Activated naive CD8-positive, alpha-beta T cell (primary cell): ENCODE results near the gene PES1.

Source experiments
- H3K27ac Mint-ChIP-seq: one replicate; pipeline ENCODE4 v1.8.0; 2021; ENCODE audit warnings: mixed read lengths
- H3K27me3 Mint-ChIP-seq: one replicate; pipeline ENCODE4 v1.8.0; 2021; ENCODE audit warnings: mixed read lengths
- H3K36me3 Mint-ChIP-seq: one replicate; pipeline ENCODE4 v1.8.0; 2021; ENCODE audit warnings: mixed read lengths
- H3K4me1 Mint-ChIP-seq: one replicate; pipeline ENCODE4 v1.8.0; 2021; ENCODE audit warnings: low read depth, mixed read lengths
- H3K4me3 Mint-ChIP-seq: one replicate; pipeline ENCODE4 v1.8.0; 2021; ENCODE audit warnings: mild to moderate bottlenecking, mixed read lengths
- H3K9me3 Mint-ChIP-seq: one replicate; pipeline ENCODE4 v1.8.0; 2021; ENCODE audit warnings: low read depth, mixed read lengths

Gene PES1

DNA sequence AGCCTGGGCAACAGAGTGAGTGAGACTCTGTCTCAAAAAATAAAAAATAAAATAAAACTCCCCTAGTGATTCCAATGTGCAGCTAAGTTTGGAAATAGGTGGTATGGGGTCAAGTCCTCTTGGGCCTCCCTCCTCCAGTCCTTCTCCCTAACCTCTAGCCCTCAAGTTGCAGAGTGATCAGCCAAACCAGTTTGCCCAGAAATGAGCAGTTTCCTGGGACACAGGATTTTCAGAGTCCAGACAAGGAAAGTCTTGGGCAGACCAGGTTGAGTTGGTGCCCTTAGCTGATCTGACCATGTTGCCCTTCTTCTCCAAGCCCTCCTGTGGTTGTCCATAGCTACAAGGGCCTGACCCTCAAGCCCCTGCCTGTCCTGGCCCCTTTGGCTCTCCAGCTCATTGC, 23.2 kb upstream of the PES1 start:
- Mint-ChIP-seq H3K27me3 (peaks cover 1% of the 10 kb centered on the region), H3K4me3 (no peak overlapping the region), H3K27ac (no peak overlapping the region), H3K4me1 (no peaks in the 10 kb centered on the region), H3K9me3 (no peaks in the 10 kb centered on the region), H3K36me3 (no peaks in the 10 kb centered on the region)

DNA sequence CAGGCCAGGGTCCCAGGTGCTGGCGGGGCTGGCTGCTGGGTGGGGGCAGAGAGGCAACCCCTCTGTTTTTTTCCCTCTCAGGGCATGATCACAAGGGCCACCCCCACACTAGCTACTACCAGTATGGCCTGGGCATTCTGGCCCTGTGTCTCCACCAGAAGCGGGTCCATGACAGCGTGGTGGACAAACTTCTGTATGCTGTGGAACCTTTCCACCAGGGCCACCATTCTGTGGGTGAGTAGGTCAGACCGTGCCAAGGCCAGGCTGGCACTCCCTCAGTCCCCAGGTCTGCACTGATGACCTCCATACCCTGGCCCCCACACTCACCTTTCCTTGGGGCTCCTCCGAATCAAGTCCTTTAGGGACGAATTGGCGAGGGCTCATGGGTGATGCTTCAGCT, 22.6 kb upstream of the PES1 start:
- Mint-ChIP-seq H3K9me3 (no peaks in the 10 kb centered on the region), H3K4me1 (no peaks in the 10 kb centered on the region), H3K36me3 (no peaks in the 10 kb centered on the region), H3K4me3 (no peak overlapping the region), H3K27ac (no peak overlapping the region), H3K27me3 (peaks cover 1% of the 10 kb centered on the region)

DNA sequence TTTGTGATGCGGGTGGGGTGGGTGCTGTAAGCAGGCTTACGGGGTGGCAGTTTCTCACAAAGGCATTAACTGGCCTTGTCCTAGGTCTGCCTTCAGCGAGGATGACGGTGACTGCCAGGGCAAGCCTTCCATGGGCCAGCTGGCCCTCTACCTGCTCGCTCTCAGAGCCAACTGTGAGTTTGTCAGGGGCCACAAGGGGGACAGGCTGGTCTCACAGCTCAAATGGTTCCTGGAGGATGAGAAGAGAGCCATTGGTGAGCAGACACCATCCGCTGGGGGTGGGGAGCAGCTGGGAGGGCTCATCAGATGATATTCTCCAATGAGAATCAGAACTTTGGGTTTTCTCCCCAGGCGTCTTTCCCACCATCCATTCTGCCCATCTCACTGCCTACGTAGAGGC, 21.1 kb upstream of the PES1 start:
- H3K4me1 Mint-ChIP-seq, result peaks cover 3% of the 10 kb centered on the region
- H3K27ac Mint-ChIP-seq, result no peak overlapping the region
- no peak overlapping the region for H3K4me3 Mint-ChIP-seq

DNA sequence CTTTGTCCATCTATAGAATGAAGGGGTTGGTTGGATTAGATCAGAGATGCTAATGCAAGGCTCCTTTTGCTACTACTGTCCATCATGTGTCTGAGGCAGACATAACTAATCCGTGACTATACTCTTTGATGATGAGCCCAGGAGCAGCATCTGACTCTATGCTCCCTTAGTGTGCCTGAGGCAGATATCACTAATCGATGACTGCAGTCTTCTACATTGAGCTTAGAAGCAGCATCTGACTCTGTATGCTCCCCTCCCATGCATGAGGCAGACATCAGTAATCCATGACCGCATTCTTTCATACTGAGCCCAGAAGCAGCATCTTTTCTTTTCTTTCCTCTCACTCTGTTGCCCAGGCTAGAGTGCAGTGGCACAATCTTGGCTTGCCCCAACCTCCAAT, 19.5 kb upstream of the PES1 start:
- Mint-ChIP-seq H3K9me3 (no peaks in the 10 kb centered on the region), H3K4me3 (no peak overlapping the region), H3K27ac (no peak overlapping the region), H3K36me3 (no peaks in the 10 kb centered on the region), H3K27me3 (peaks cover 1% of the 10 kb centered on the region), H3K4me1 (peaks cover 13% of the 10 kb centered on the region)

More for the DNA sequence above, 21.1 kb upstream of the PES1 start:
- Mint-ChIP-seq H3K36me3 (no peaks in the 10 kb centered on the region), H3K9me3 (no peaks in the 10 kb centered on the region), H3K27me3 (peaks cover 1% of the 10 kb centered on the region)

DNA sequence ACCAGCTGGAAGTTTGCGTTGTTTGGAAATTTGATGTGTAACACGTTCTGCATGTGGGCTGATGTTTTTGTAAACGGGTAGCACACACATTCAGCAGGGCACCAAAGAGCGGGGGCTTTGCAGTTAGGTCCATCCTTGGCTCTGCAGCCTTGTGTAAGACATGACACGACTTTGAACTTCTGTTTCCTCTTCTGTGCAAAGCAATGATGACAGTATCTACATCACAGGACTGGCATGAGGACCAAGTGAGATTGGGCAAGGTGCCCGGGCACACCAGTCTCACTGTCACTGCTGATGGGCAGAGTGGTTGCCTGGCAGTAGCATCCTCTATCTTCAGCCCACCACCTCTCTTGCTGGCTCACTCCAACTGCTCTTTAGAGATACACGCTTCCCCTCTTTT, 18.6 kb upstream of the PES1 start:
- Mint-ChIP-seq H3K4me1 (peaks cover 20% of the 10 kb centered on the region), H3K36me3 (no peaks in the 10 kb centered on the region)

DNA sequence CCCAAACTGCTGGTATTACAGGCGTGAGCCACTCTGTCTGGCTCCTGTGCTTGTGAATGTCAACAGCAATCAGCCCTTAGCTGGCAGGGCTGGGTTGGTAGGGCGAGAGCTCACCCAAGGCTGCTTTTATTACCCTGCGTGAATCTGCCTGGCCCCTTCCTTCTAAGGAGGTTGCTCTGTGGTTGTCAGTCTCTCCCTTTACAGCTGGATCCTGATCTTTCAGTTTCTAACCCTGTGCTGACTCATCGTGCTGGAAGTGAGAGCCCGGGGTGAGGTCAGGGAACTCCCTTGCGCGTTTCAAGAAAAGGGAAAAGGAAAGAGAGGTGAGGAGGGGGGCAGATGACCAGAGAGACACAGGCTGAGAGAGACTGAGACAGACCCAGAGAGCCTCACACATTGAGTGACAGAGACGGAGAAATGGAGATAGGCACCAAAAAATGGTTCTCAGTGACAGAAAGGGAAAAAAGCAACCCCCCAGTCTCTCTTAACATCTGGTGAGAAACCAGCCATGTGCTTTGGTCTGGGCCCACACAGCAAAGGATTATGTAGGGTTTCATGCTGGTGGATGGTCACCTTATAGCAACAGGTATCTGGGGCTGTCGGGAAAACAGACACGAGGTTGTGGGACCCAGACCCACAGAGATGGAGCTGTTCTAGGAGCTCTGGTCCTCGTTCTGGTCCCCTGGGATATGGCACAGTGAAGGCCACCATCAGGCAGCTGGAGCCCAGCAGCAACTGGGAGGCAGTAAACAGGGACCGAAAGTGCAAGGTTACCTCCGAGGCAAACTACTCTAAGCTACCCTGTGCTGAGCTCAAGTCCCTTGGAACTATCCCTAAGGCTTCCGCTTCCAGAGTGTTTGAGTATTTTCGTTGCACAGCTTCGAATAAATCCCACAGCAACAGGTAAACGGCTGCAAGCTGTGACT, 17.8 kb upstream of the PES1 start:
- Mint-ChIP-seq H3K9me3 (no peaks in the 10 kb centered on the region), H3K36me3 (no peaks in the 10 kb centered on the region), H3K4me3 (no peak overlapping the region), H3K27ac (no peak overlapping the region), H3K4me1 (peaks cover 20% of the 10 kb centered on the region), H3K27me3 (peaks cover 1% of the 10 kb centered on the region)

More for the DNA sequence above, 18.6 kb upstream of the PES1 start:
- Mint-ChIP-seq H3K27me3 (peaks cover 1% of the 10 kb centered on the region), H3K4me3 (no peak overlapping the region), H3K27ac (no peak overlapping the region), H3K9me3 (no peaks in the 10 kb centered on the region)

DNA sequence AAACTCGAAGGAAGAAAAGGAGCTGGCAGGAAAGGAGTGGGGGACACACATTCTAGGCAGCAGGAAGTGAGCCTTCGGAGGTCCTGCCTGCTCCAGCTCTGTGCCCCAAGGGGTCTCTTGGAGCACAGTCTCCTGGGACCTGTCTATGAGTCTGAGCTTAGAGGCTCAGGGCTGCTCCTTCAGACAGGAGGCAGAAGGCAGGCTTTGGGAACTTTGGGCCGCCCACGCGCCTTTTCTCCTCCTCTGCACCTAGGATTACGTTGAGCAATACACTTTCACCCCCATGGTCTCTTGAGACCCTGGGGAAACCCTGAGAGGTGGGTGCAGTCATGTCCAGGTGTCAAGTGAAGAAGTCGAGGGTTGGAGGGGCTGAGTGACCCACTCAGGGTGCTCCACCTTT, 16.2 kb upstream of the PES1 start:
- H3K9me3 Mint-ChIP-seq, result no peaks in the 10 kb centered on the region
- peaks cover 20% of the 10 kb centered on the region for H3K4me1 Mint-ChIP-seq
- H3K4me3 Mint-ChIP-seq, result no peak overlapping the region
- H3K27ac Mint-ChIP-seq, result no peak overlapping the region
- H3K27me3 Mint-ChIP-seq, result no peaks in the 10 kb centered on the region
- no peaks in the 10 kb centered on the region for H3K36me3 Mint-ChIP-seq

DNA sequence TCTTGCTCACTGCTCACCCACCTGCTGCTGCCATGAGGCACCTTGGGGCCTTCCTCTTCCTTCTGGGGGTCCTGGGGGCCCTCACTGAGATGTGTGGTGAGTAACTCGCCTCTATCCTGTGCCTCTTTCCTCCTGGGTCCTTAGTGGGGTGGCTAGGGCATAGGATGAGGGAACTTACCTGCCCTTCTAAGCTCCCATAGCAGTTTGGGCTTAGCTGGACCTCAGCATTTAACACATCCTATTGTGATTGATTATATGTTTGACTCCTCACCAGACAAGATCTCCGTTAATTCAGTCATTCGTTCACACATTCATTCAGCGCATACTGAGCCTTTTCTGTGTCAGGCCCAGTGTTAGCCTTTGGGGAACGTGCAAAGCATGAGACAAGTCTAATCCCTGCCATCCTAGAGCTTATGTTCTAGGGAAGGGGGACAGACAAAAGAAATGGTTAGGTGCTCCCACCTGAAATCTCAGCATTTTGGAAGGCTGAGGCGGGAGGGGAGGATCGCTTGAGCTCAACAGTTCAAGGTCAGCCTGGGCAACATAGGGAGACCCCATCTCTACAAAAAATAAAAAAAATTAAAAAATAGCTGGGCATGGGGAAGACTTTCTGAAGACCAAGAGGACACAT, 15.7 kb upstream of the PES1 start:
- Mint-ChIP-seq H3K4me1 (peaks cover 20% of the 10 kb centered on the region), H3K9me3 (no peaks in the 10 kb centered on the region), H3K27ac (no peak overlapping the region), H3K4me3 (peak overlapping the region; percentile 82), H3K36me3 (no peaks in the 10 kb centered on the region), H3K27me3 (no peaks in the 10 kb centered on the region)

DNA sequence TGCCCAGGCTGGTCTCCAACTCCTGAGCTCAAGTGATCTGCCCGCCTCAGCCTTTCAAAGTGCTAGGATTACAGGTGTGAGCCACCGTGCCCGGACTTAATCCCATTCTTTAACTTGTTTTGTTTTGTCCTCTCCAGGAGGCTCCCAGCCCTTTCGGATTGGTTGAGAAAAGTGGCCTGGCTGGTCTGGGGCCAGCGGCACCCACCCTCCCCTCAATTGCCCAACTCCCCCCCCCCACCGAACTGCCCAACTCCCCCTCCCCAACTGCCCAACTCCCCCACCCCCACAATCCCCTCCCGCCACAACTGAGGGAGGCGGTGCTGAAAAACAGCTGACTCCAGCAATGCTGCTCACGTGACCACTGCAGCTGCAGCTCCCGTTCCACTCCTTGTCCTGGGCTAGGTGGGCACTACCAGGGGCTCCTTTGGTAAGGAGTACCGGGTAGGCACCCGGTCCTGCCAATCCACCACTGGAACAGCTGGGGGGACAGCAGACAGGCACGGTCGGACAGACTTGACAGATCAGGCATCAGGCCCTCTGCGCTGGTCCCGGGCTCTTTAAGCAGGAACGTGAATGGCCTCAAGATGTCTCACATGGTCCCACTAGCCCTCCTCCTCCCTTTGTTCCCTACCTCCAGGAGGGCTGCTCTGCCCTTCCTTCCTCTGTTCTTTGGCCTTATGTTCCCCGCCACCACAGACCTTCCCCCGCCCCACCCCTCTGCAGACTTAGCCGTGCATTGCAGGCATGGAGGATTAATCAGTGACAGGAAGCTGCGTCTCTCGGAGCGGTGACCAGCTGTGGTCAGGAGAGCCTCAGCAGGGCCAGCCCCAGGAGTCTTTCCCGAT, 15.0 kb upstream of the PES1 start, which contains the start of gene TCN2:
TCN2 (plus strand) TSS at position 720 of the 845 bp plus-strand sequence. CDS start 158 bp downstream, outside the sequence.
- Mint-ChIP-seq H3K36me3 (no peaks in the 10 kb centered on the region), H3K4me1 (peaks cover 21% of the 10 kb centered on the region), H3K27ac (no peak within 1 kb of the TSS), H3K4me3 (peak within 1 kb of the TSS; percentile 82), H3K9me3 (no peaks in the 10 kb centered on the region), H3K27me3 (no peaks in the 10 kb centered on the region)

DNA sequence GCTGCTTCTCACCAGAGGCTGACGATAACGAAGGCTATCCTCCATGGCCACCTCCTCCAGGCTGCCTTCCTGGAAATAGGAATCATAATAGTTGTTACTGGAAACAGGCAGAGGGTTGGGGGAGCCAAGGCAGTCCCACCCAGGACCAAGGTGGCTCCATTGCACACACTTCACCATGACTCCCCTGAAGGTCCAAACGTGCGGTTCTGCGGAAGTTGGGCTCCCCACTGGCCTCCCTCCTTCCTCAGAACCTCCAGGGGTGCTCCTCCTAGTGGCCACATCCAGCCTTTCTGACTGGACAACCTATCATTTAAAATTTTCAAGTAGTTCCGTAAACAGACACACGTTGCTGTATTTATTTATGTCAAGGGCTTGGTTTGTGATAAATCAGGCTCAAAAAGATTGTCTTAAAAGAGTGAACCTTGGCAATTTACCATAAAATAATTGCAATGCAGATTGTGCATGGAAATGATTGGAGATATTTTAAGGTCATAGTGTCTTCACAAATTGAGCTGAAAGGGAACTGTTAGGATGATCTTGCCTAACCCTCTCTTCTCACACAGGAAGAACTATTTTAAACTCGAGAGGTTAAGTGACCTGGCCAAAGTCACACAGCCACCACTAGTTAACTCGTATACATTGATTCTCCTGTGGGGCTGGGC, 13.9 kb upstream of the PES1 start:
- Mint-ChIP-seq H3K4me1 (peaks cover 21% of the 10 kb centered on the region), H3K36me3 (no peaks in the 10 kb centered on the region), H3K4me3 (peak overlapping the region; percentile 70), H3K27ac (no peak overlapping the region), H3K27me3 (no peaks in the 10 kb centered on the region), H3K9me3 (no peaks in the 10 kb centered on the region)

DNA sequence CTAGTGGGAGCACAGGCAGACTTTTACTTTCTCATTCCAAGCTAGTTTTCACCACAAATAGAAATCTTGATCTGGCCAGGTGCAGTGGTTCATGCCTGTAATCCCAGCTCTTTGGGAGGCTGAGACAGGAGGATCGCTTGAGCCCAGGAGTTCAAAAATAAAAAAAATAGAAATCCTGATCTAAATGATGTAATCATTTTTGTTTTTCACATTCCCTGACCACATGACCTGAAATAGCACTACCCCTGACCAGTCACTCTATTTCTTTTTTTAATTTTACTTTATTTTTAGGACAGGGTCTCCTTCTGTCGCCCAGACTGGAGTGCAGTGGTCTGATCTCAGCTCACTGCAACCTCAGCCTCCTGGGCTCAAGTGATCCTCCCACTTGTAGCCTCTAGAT, 13.0 kb upstream of the PES1 start:
- H3K27me3 Mint-ChIP-seq, result no peaks in the 10 kb centered on the region
- no peaks in the 10 kb centered on the region for H3K36me3 Mint-ChIP-seq
- H3K9me3 Mint-ChIP-seq, result no peaks in the 10 kb centered on the region
- no peak overlapping the region for H3K27ac Mint-ChIP-seq
- no peak overlapping the region for H3K4me3 Mint-ChIP-seq
- H3K4me1 Mint-ChIP-seq, result peaks cover 21% of the 10 kb centered on the region

DNA sequence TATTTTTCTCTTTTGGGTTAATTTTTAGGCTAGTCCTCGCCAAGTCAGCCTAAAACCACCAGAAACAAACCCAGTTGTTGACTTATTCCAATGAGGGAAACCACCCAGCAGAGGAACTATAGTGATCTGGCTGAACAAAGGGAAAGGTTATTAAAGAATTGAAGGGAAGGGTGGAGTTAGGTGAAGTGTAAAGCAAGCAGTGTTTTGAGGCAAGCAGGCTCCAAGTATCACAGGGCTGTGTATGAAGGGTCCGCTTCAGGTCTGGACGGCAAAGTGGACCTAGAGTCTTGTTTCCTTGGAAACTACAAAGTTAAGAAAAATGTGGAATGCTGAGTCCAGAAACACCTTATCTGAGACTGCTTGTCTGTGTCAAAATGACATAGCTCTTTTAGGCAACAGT, 12.1 kb upstream of the PES1 start:
- Mint-ChIP-seq H3K9me3 (no peaks in the 10 kb centered on the region), H3K4me1 (peaks cover 19% of the 10 kb centered on the region), H3K27ac (no peak overlapping the region), H3K27me3 (no peaks in the 10 kb centered on the region), H3K4me3 (no peak overlapping the region), H3K36me3 (no peaks in the 10 kb centered on the region)

DNA sequence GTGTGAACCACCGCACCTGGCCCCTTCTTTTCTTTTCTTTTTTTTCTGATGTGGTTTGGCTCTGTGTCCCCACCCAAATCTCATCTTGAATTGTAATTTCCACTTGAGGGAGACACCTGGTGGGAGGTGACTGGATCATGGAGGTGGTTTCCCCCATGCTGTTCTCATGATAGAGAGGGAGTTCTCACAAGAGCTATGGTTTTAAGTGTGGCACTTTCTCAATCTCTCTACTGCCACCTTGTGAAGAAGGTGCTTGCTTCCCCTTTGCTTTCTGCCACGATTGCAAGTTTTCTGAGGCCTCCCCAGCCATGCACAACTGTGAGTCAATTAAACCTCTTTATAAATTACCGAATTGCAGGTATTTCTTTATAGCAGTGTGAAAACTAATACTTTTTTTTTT, 10.3 kb upstream of the PES1 start:
- H3K4me1 Mint-ChIP-seq, result peaks cover 13% of the 10 kb centered on the region
- H3K36me3 Mint-ChIP-seq, result no peaks in the 10 kb centered on the region
- H3K4me3 Mint-ChIP-seq, result no peak overlapping the region
- H3K27ac Mint-ChIP-seq, result no peak overlapping the region
- H3K27me3 Mint-ChIP-seq, result peaks cover 2% of the 10 kb centered on the region
- H3K9me3 Mint-ChIP-seq, result no peaks in the 10 kb centered on the region

DNA sequence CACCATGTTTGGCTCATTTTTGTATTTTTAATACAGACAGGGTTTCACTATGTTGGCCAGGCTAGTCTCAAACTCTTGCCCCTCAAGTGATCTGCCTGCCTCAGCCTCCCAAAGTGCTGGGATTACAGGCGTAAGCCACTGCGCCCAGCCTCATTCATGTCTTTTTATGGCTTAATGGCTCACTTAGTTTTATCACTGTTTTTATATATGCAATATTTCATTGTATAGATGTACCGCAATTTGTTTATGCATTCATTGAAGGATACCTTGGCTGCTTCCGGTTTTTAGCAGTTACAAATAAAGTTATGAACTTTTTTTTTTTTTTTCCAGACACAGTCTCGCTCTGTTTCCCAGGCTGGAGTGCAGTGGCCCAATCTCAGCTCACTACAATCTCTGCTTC, 9.8 kb upstream of the PES1 start:
- Mint-ChIP-seq H3K9me3 (no peaks in the 10 kb centered on the region), H3K27ac (no peak overlapping the region), H3K27me3 (peaks cover 2% of the 10 kb centered on the region), H3K36me3 (no peaks in the 10 kb centered on the region), H3K4me3 (no peak overlapping the region), H3K4me1 (peaks cover 9% of the 10 kb centered on the region)
